Activated CD4-positive, alpha-beta T cell treated with anti-CD3 and anti-CD28 coated beads, Interleukin-2, amount 10 ng/mL, durations not matched to agents 7 days and 5 days (primary cell): ENCODE measurements around the gene JAM3. TPM values are rescaled to one million over a fixed set of nuclear protein-coding genes. Genes with fewer than 3 reads are reported as not detected.
A peak's percentile ranks its signal among the peaks of the same experiment; 100 is the strongest.

Experiments
- CTCF ChIA-PET: fragments of 350-600 bp; sonication (Branson Sonifier 250); formaldehyde crosslinking; loops from one replicate; lab custom pipeline; 2021; ENCODE audit warnings: antibody characterized with exemption; lab: Charles Lee
- POLR2A ChIA-PET: fragments of 350-600 bp; sonication (Branson Sonifier 250); formaldehyde crosslinking; loops from one replicate; lab custom pipeline; 2021; ENCODE audit warnings: antibody characterized with exemption; lab: Charles Lee
- DNase-seq: peaks from one replicate; pipeline ENCODE4 v3.0.0-alpha.2; 2020
- H3K27ac Mint-ChIP-seq: one replicate; pipeline ENCODE4 v1.8.0; 2021; ENCODE audit warnings: mild to moderate bottlenecking, moderate library complexity, mixed read lengths
- H3K27me3 Mint-ChIP-seq: one replicate; pipeline ENCODE4 v1.8.0; 2021; ENCODE audit warnings: mixed read lengths
- H3K36me3 Mint-ChIP-seq: one replicate; pipeline ENCODE4 v1.8.0; 2021; ENCODE audit warnings: low read depth, mixed read lengths
- H3K4me1 Mint-ChIP-seq: one replicate; pipeline ENCODE4 v1.8.0; 2021; ENCODE audit warnings: mixed read lengths
- H3K4me3 Mint-ChIP-seq: one replicate; pipeline ENCODE4 v1.8.0; 2021; ENCODE audit warnings: mild to moderate bottlenecking, moderate library complexity, mixed read lengths
- H3K9me3 Mint-ChIP-seq: one replicate; pipeline ENCODE4 v1.8.0; 2021; ENCODE audit warnings: mixed read lengths
- total RNA-seq, 2 experiments: library from RNA; stranded (reverse); gene quantifications; one replicate each; pipeline ENCODE4 v1.2.3, GENCODE V29; 2021

The JAM3 gene
- total RNA-seq, 2 experiments from 2014 or later = 4.8 to 5.0 TPM

DNA sequence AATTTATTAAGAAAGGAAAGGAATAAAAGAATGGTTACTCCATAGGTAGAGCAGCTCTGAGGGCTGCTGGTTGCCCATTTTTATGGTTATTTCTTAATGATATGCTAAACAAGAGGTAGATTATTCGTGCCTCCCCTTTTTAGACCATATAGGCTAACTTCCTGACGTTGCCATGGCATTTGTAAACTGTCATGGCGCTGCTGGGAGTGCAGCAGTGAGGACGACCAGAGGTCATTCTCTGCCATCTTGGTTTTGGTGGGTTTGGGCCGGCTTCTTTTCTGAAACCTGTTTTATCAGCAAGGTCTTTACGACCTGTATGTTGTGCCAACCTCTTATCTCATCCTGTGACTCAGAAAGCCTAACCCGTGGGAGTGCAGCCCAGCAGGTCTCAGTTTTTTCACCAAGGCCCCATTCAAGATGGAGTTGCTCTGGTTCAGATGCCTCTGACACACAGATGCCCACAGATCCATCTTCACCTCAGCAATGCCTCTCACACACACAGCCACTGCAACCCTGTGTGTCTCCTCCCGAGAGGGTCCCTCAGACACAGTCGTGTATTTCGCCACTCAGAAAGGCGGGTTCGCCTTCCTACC lies 16.4 kb upstream of the JAM3 start:
- Mint-ChIP-seq H3K36me3 (no peaks in the 10 kb centered on the region), H3K9me3 (no peaks in the 10 kb centered on the region), H3K27me3 (peaks cover 24% of the 10 kb centered on the region), H3K4me3 (no peak overlapping the region), H3K4me1 (peaks cover 18% of the 10 kb centered on the region), H3K27ac (peak overlapping the region; percentile 42)
- ChIA-PET CTCF (no interaction called here), POLR2A (no interaction called here)
- no peak for DNase-seq

DNA sequence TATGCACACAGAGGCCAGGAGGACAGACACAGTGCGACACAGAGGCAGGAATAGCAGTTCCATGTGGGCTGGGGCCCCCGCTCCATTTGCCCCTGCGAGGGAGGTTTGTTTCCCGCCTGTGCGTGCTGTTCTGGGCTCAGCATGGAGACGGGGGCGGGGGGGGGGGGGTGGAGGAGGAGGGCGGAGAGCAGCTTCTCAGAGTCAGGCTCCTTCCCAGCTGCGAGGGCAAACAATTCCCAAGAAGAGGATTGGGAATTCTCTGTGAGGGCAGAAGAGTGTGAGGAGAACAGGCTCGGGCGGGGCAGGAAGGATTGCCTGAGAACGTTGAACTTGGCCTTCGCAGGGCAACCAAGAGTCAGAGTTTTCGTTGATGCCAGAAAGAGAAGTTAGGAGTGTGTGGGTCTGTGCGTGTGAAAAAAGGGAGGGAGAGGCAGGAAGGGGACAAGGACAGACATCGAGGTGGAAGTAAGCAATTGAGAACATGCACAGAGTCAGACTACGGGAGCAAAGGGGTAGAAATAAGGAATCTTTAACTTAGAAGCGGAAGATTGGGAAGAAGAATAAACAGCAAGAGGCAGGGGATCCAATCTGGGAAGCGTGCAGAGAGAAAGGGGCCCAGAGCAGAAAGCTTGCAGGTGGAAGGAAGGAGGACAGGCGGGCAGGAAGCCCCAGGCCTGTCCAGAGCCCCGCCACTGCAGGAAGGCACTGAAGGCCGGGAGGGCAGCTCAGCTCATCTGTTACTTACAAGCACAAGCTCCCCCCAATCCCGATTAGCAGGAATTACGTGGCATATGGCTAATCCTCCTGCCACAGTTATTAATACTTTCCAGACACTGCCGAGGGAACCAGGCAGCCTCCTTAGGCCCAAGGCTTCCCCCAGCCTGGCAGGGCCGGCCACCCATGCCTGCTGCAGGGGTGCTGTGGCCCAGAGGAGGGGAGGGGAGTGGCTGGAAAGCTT lies 15.6 kb upstream of the JAM3 start:
- Mint-ChIP-seq H3K27me3 (peaks cover 24% of the 10 kb centered on the region), H3K27ac (no peak overlapping the region), H3K4me1 (peaks cover 26% of the 10 kb centered on the region)

DNA sequence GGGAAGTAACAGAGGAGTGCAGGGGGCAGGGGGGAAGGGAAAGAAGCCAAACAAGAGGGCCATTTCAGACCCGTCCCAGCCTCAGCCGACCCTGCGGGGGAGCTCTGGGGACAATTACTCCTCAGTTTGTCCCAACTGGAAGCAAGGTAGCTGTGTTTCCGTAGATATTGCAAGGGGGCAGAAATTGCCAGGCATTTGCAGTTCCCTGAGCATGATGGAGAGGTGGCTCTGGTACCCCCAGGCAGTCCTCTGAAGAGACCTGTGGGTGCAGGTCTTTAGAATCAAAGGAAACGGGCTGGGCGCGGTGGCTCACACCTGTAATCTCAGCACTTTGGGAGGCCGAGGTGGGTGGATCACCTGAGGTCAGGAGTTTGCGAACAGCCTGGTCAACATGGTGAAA lies 13.8 kb upstream of the JAM3 start:
- DNase-seq = no peak
- H3K27ac Mint-ChIP-seq = no peak overlapping the region
- ChIA-PET POLR2A (no interaction called here), CTCF (no interaction called here)
- no peaks in the 10 kb centered on the region for H3K36me3 Mint-ChIP-seq
- no peak overlapping the region for H3K4me3 Mint-ChIP-seq
- H3K4me1 Mint-ChIP-seq = peaks cover 30% of the 10 kb centered on the region
- no peaks in the 10 kb centered on the region for H3K9me3 Mint-ChIP-seq
- peaks cover 20% of the 10 kb centered on the region for H3K27me3 Mint-ChIP-seq

More for the DNA sequence above, 15.6 kb upstream of the JAM3 start:
- ChIA-PET POLR2A (no interaction called here), CTCF (interaction anchor here (0.9 to 1.4 kb wide), 2 partner anchors 35 to 126 kb away, joined by 3 to 7 read pairs; no protein-coding TSS in a partner anchor)
- no peaks in the 10 kb centered on the region for H3K36me3 Mint-ChIP-seq
- H3K4me3 Mint-ChIP-seq = no peak overlapping the region
- DNase-seq = no peak
- H3K9me3 Mint-ChIP-seq = no peaks in the 10 kb centered on the region

DNA sequence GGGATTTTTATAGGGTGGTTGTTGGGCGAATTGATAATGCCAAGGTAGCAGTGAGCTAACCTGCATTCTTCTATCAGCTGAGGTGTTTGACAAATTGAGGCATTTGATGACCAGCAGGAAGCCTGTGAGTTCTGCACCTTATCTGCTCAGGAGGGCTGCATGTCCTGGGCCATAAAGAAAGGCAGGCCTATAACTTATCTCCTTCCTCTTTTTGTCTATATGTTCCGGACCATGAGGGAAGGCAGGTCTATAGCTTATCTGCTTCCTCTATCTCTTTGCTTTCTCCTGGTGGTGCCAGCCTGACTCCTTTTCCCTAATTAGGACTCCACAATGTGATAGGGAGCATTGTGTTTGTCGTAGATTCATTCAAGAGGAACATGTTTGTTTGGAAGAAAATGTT lies 8.6 kb upstream of the JAM3 start:
- H3K36me3 Mint-ChIP-seq = no peaks in the 10 kb centered on the region
- peaks cover 27% of the 10 kb centered on the region for H3K27me3 Mint-ChIP-seq
- no peaks in the 10 kb centered on the region for H3K9me3 Mint-ChIP-seq
- POLR2A ChIA-PET = interaction anchor here (1.2 kb wide), 1 partner anchor 8 kb away, joined by 3 read pairs; no protein-coding TSS in a partner anchor
- CTCF ChIA-PET = interaction anchor here (0.9 to 3.6 kb wide), 5 partner anchors 9 to 132 kb away, joined by 3 to 15 read pairs (median 4); partner anchors contain the start of gene JAM3
- H3K4me1 Mint-ChIP-seq = peaks cover 41% of the 10 kb centered on the region
- H3K27ac Mint-ChIP-seq = no peak overlapping the region
- H3K4me3 Mint-ChIP-seq = no peak overlapping the region
- DNase-seq = no peak

DNA sequence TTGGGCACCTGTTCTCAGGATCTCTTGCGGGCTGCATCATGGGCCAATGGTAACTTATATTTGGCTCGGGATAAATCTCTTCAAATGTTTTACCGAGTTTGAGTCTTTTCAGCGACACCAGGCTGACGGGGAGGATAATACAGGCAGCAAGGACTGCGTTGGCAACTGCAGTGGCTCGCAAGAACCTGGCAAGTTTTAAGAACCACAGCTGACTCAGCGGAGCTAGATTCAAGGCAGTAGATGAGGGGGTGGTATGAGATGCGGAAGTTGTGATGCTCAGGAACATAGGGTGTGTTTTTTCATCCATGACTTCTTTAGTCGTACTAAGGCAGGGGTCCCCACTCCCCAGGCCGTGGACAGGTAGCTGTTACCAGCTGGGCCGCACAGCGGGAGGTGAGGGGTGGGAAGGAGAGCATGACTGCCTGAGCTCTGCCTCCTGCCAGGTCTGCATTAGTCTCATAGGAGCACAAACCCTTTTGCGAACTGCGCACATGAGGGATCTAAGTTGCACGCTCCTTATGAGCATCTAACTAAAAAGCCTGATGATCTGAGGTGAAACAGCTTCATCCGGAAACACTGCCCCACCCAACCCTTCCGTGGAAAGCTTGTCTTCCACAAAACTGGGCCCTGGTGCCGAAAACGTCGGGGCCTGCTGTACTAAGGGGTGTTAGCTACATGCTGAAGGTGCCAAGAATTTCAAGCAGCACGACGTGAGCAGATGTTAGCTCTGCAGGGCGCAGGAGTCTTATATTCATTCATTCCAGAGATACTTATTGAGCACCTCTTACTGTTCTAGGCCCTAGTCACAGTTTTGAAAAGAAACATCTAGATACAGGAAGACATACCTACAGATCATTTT lies 6.4 kb upstream of the JAM3 start:
- CTCF ChIA-PET = interaction anchor here (0.8 to 3.6 kb wide), 5 partner anchors 12 to 64 kb away, joined by 3 to 15 read pairs (median 3); no protein-coding TSS in a partner anchor
- Mint-ChIP-seq H3K4me1 (peaks cover 34% of the 10 kb centered on the region), H3K27ac (no peak overlapping the region), H3K9me3 (no peaks in the 10 kb centered on the region), H3K27me3 (peaks cover 41% of the 10 kb centered on the region), H3K36me3 (no peaks in the 10 kb centered on the region), H3K4me3 (no peak overlapping the region)
- DNase-seq = no peak
- POLR2A ChIA-PET = no interaction called here

DNA sequence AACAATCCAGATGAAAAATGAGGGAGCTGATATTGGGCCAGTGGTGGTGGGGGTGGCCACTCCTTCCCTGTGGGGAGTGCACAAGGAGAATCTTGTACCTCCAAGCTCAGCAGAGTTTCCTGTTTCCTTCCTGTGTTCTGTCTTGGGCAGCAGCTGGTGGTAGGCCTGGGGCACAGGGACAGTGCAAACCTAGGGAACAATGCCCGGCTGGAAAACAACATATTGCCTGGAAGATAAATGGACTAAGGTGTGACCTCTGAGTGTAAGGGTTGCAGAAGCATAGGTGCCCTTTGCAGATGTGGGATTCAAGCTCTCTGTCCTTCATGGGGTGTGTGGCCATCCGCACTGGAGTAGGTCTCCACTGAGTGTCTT lies 5.8 kb upstream of the JAM3 start:
- H3K27me3 Mint-ChIP-seq = peaks cover 39% of the 10 kb centered on the region
- no peak for DNase-seq
- no peaks in the 10 kb centered on the region for H3K36me3 Mint-ChIP-seq
- ChIA-PET POLR2A (no interaction called here), CTCF (interaction anchor here (0.8 to 3.6 kb wide), 6 partner anchors 13 to 63 kb away, joined by 3 to 15 read pairs (median 3); no protein-coding TSS in a partner anchor)
- H3K27ac Mint-ChIP-seq = no peak overlapping the region
- H3K4me1 Mint-ChIP-seq = peaks cover 28% of the 10 kb centered on the region
- H3K4me3 Mint-ChIP-seq = no peak overlapping the region
- H3K9me3 Mint-ChIP-seq = no peaks in the 10 kb centered on the region

DNA sequence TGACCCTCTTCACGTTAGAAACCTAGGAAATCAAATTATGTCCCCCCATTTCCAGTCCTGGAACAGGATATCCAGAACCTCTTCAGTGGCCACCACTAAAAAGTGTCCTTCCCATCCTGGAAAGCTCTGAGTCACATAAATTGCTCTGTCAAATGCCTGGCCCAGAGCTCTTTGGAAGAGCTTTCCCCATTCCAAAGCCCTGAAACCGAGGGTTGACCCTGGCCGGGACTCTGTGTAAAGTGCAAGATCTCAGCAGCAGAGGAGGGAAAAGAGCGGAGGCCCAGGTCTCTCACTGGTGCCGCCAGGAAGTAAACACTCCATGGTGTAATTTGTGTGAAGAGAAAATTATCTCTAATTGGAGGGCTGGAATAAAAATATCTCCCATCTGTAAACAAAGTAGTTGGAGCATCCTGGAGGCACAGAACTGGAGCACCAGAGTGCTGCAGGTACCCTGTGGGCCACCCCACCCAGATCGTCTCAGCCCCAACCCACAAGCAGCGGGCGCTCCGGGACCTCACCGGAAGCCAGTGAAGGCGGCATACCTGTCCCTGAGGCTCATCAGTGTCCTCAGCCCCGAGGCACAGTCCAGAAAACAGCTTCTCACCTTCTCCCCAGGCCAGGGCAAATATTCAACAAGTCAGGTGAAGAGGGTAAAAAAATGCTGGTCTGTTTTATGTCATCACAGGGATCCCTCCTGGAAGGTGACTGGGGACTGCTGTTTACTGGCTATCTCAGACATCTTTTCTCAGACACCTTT lies 4.7 kb upstream of the JAM3 start:
- Mint-ChIP-seq H3K27ac (no peak overlapping the region), H3K4me1 (peaks cover 26% of the 10 kb centered on the region), H3K27me3 (peaks cover 43% of the 10 kb centered on the region), H3K36me3 (no peaks in the 10 kb centered on the region), H3K4me3 (no peak overlapping the region), H3K9me3 (no peaks in the 10 kb centered on the region)
- ChIA-PET POLR2A (interaction anchor here (0.6 kb wide), 1 partner anchor 354 kb away, joined by 3 read pairs; no protein-coding TSS in a partner anchor), CTCF (interaction anchor here (1.3 kb wide), 1 partner anchor 20 kb away, joined by 3 read pairs; no protein-coding TSS in a partner anchor)
- no peak for DNase-seq

DNA sequence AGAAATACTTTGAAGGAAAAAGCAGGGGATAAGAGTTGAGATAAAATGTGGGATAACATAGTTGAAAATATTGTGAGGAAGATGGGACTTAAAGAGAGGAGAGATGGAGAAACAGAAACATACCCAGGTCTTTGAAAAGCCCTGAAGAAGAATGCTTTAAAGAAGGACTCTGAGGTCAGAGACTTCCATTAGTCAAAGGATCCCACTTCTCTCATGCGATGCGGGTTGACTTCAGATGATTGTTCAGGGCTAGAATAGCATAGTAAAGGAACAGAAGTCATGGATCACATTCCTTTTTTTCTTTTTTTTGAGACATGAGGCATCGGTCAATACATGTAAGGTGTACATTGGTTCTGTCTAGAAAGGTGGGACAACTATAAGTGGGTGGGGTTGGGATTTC lies 3.5 kb upstream of the JAM3 start:
- H3K27ac Mint-ChIP-seq = no peak overlapping the region
- DNase-seq = no peak
- H3K4me3 Mint-ChIP-seq = no peak overlapping the region
- H3K36me3 Mint-ChIP-seq = no peaks in the 10 kb centered on the region
- ChIA-PET POLR2A (no interaction called here), CTCF (no interaction called here)
- H3K27me3 Mint-ChIP-seq = peaks cover 43% of the 10 kb centered on the region
- H3K4me1 Mint-ChIP-seq = peaks cover 28% of the 10 kb centered on the region
- H3K9me3 Mint-ChIP-seq = no peaks in the 10 kb centered on the region

DNA sequence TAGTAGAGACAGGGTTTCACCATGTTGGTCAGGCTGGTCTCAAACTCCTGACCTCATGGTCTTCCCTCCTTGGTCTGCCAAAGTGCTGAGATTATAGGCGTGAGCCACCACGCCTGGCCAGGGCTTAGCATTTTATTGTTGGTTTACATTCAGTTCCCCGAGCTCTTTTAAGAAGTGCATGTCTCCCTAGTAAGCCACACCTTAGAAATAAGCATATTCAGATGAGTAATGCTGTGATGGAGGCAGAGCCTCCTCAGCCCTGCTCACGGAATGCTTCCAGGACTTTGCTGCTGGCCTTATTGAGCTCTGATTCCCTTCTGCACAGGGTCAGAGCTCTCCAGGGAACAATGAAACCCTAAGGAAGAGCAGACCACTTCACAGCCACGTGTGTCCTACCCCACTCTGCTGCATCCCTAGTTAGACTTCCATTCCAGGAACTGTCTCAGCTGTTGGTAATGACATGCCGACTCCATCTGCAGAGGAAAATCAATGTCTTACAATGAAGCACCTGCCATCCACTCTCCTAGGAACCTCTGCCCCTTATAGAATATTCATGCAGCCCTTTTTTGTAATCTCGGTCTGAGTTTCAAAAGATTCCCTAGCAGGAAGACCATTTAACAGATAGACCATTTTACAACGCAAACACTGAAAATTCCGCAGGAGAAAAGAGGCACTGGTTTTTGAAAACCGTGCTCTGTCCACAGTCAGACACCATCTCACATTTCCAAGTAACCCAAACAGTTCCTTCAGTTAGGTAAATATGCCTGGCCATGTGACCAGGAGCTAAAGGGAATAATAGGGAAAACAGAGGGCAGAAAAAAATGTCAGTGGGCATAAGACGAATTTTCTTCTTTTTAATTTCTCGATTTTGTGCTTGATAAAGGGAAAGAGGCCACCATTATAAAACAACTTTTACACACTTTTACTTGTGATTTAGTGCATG lies 1.7 kb upstream of the JAM3 start:
- no peak overlapping the region for H3K4me3 Mint-ChIP-seq
- peaks cover 22% of the 10 kb centered on the region for H3K4me1 Mint-ChIP-seq
- peaks cover 46% of the 10 kb centered on the region for H3K27me3 Mint-ChIP-seq
- H3K36me3 Mint-ChIP-seq = no peaks in the 10 kb centered on the region
- no peaks in the 10 kb centered on the region for H3K9me3 Mint-ChIP-seq
- ChIA-PET POLR2A (no interaction called here), CTCF (interaction anchor here (0.6 to 2.9 kb wide), 2 partner anchors 17 to 110 kb away, joined by 3 to 10 read pairs; no protein-coding TSS in a partner anchor)
- no peak for DNase-seq
- H3K27ac Mint-ChIP-seq = no peak overlapping the region

DNA sequence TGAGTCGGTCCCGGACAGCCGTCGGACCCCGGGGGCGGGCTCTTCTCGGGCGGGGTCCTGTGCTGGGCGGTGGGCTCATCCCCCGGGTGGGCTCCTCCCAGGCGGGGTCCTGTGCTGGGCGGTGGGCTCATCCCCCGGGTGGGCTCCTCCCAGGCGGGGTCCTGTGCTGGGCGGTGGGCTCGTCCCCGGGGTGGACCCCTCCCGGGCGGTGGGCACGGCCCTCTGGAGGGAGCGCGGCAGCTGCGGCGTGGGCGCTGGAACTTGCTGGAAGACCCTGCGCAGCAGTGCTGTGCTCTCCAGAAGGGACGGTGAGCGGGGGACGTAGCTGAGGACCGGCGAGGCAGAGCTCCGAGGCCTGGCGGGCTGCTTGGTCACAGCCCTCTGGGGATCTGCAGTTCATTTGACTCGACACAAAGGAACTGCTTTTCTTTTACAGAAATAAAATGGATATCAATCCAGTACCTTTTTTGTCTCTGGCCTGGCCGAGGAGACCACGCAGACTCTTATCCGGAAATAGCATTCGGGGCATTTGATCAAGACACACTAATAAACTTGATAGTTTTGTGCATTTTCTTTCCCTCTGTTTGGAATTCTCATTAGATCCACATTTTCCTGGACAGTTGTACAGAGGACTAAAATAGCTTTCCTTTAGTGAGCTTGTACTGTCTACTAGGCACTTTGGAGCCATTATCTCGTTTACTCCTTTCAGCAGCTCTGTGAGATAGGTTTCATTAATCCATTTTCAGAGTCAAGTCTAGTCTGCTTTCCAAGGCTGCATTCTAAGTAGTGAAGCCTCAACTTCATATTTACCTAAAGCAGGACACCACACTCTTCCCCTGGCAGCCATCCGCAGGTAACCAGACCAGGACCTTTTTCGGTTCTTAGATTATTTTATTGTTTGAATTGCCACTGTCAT lies 812 bp downstream of the JAM3 start:
- Mint-ChIP-seq H3K36me3 (no peaks in the 10 kb centered on the region), H3K27me3 (peaks cover 60% of the 10 kb centered on the region), H3K4me3 (peak overlapping the region; percentile 43), H3K27ac (no peak overlapping the region), H3K9me3 (no peaks in the 10 kb centered on the region), H3K4me1 (peaks cover 13% of the 10 kb centered on the region)
- CTCF ChIA-PET = interaction anchor here (1.4 to 2.9 kb wide), 4 partner anchors 9 to 142 kb away, joined by 4 to 10 read pairs (median 6); no protein-coding TSS in a partner anchor
- DNase-seq = no peak
- POLR2A ChIA-PET = no interaction called here
